ENCODE measurements around the gene SMPD4. TPM values are rescaled to one million over a fixed set of nuclear protein-coding genes. Genes with fewer than 3 reads are reported as not detected.

The SMPD4 gene
- total and polyA plus RNA-seq, 2 of the 13 experiments (the other 11 are each of a cell fraction or from before 2014, with no cell fraction given) = 63.2 to 70.5 TPM

DNA sequence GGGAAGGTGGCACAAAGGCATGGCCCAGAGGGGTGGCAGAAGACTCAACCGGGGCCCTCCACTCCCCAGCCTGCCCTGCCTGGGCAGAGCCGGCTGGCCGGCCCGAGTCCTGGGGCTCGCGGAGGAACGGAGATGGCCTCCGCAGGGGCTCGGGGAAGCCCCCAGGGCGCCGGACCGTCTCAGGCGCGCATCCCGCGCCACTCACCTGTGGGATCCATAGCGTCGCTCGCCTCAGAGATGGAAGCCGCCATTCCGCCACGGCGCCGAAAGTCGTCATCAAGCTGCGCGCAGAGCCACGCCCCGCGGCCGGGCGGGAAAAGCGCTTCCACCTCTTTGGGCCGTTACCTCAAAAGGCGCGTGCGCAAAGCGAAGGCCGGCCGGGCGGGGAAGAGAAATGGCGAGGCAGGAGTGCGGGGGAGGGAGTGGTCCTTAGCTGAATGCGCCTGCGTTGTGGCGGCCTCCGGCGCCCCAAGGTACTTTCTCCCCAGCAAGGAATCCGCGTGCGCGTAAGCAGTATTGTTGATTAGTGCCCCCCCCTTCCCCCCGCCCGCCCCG, at the start of gene SMPD4 (continued):
- peak; percentile 85 for TF ChIP-seq ZNF772 (CRISPR knock-in tag; IDR thresholded peaks at IDR 0.05)
- TF ChIP-seq PCBP2 (optimal IDR thresholded peaks at IDR 0.05; ENCODE audit: low read depth, low read length, poor library complexity, severe bottlenecking) = no peak
- TF ChIP-seq ZNF136 (CRISPR knock-in tag; IDR thresholded peaks at IDR 0.05; ENCODE audit: low read depth) = no peak
- TF ChIP-seq SP5 (CRISPR knock-in tag; IDR thresholded peaks at IDR 0.05; ENCODE audit: borderline replicate concordance, low read depth) = peak; percentile 86
- TF ChIP-seq NFATC3 (CRISPR knock-in tag; IDR thresholded peaks at IDR 0.05) = no peak
- TF ChIP-seq SP1 (IDR thresholded peaks at IDR 0.05) = no peak
- TF ChIP-seq SP1 (CRISPR knock-in tag; IDR thresholded peaks at IDR 0.05) = peak; percentile 100
- TF ChIP-seq NCOA1 (CRISPR knock-in tag; IDR thresholded peaks at IDR 0.05) = no peak
- TF ChIP-seq, protein P1, sequence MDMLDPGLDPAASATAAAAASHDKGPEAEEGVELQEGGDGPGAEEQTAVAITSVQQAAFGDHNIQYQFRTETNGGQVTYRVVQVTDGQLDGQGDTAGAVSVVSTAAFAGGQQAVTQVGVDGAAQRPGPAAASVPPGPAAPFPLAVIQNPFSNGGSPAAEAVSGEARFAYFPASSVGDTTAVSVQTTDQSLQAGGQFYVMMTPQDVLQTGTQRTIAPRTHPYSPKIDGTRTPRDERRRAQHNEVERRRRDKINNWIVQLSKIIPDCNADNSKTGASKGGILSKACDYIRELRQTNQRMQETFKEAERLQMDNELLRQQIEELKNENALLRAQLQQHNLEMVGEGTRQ (IDR thresholded peaks at IDR 0.05; ENCODE audit: low read depth, low read length) = no peak
- TF ChIP-seq, protein P1 (CRISPR knock-in tag; IDR thresholded peaks at IDR 0.05; ENCODE audit: borderline replicate concordance) = peak; percentile 47; the same call in 1 of the 2 replicates
- TF ChIP-seq, protein P2, sequence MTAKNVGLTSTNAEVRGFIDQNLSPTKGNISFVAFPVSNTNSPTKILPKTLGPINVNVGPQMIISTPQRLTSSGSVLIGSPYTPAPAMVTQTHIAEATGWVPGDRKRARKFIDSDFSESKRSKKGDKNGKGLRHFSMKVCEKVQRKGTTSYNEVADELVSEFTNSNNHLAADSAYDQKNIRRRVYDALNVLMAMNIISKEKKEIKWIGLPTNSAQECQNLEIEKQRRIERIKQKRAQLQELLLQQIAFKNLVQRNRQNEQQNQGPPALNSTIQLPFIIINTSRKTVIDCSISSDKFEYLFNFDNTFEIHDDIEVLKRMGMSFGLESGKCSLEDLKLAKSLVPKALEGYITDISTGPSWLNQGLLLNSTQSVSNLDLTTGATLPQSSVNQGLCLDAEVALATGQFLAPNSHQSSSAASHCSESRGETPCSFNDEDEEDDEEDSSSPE (CRISPR knock-in tag; IDR thresholded peaks at IDR 0.05) = peak; percentile 100
- TF ChIP-seq, protein P3, sequence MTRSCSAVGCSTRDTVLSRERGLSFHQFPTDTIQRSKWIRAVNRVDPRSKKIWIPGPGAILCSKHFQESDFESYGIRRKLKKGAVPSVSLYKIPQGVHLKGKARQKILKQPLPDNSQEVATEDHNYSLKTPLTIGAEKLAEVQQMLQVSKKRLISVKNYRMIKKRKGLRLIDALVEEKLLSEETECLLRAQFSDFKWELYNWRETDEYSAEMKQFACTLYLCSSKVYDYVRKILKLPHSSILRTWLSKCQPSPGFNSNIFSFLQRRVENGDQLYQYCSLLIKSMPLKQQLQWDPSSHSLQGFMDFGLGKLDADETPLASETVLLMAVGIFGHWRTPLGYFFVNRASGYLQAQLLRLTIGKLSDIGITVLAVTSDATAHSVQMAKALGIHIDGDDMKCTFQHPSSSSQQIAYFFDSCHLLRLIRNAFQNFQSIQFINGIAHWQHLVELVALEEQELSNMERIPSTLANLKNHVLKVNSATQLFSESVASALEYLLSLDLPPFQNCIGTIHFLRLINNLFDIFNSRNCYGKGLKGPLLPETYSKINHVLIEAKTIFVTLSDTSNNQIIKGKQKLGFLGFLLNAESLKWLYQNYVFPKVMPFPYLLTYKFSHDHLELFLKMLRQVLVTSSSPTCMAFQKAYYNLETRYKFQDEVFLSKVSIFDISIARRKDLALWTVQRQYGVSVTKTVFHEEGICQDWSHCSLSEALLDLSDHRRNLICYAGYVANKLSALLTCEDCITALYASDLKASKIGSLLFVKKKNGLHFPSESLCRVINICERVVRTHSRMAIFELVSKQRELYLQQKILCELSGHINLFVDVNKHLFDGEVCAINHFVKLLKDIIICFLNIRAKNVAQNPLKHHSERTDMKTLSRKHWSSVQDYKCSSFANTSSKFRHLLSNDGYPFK (CRISPR knock-in tag; IDR thresholded peaks at IDR 0.05; ENCODE audit: borderline replicate concordance) = peak; percentile 95; the same call in 1 of the 2 replicates
- peak; percentile 93 for TF ChIP-seq ARHGAP35 (CRISPR knock-in tag; IDR thresholded peaks at IDR 0.05; ENCODE audit: borderline replicate concordance)
- peak; percentile 25; the same call in 1 of the 2 replicates for TF ChIP-seq ZKSCAN1 (IDR thresholded peaks at IDR 0.05; ENCODE audit: low read length)
- peak; percentile 73; the same call in 1 of the 2 replicates for TF ChIP-seq SRF (IDR thresholded peaks at IDR 0.05; ENCODE audit: low read depth, low read length)
- peak; percentile 62; the same call in 1 of the 2 replicates for TF ChIP-seq ZNF879 (CRISPR knock-in tag; IDR thresholded peaks at IDR 0.05)
- TF ChIP-seq ZNF350 (CRISPR knock-in tag; IDR thresholded peaks at IDR 0.05; ENCODE audit: borderline replicate concordance, low read depth) = peak; percentile 92
- TF ChIP-seq, protein P4, sequence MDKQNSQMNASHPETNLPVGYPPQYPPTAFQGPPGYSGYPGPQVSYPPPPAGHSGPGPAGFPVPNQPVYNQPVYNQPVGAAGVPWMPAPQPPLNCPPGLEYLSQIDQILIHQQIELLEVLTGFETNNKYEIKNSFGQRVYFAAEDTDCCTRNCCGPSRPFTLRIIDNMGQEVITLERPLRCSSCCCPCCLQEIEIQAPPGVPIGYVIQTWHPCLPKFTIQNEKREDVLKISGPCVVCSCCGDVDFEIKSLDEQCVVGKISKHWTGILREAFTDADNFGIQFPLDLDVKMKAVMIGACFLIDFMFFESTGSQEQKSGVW (CRISPR knock-in tag; IDR thresholded peaks at IDR 0.05; ENCODE audit: borderline replicate concordance) = peak; percentile 86; the same call in 1 of the 2 replicates
- TF ChIP-seq, protein P5, sequence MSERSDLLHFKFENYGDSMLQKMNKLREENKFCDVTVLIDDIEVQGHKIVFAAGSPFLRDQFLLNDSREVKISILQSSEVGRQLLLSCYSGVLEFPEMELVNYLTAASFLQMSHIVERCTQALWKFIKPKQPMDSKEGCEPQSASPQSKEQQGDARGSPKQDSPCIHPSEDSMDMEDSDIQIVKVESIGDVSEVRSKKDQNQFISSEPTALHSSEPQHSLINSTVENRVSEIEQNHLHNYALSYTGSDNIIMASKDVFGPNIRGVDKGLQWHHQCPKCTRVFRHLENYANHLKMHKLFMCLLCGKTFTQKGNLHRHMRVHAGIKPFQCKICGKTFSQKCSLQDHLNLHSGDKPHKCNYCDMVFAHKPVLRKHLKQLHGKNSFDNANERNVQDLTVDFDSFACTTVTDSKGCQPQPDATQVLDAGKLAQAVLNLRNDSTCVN (CRISPR knock-in tag; IDR thresholded peaks at IDR 0.05; ENCODE audit: borderline replicate concordance) = no peak; the same call in 1 of the 2 replicates
- TF ChIP-seq ZNF782 (CRISPR knock-in tag; IDR thresholded peaks at IDR 0.05; ENCODE audit: borderline replicate concordance) = peak; percentile 58; the same call in 1 of the 2 replicates
- TF ChIP-seq MXD4 (CRISPR knock-in tag; IDR thresholded peaks at IDR 0.05) = peak; percentile 77
- TF ChIP-seq ZNF552 (CRISPR knock-in tag; IDR thresholded peaks at IDR 0.05; ENCODE audit: borderline replicate concordance) = 0 out of 2 replicates have a peak, but pooled peaks have one; percentile 71

Measured in HepG2 (cell line).